Measurements from ENCODE around the gene BMP6. TPM values are rescaled to one million over a fixed set of nuclear protein-coding genes. Genes with fewer than 3 reads are reported as not detected.
"Not testable (repeated sequence)": the region's sequence is repeated elsewhere in the genome, so short reads cannot be mapped to it uniquely, and the experiment has no call there.

Gene BMP6
- total RNA-seq, 1 experiment from 2014 or later, result 0.82 TPM

DNA sequence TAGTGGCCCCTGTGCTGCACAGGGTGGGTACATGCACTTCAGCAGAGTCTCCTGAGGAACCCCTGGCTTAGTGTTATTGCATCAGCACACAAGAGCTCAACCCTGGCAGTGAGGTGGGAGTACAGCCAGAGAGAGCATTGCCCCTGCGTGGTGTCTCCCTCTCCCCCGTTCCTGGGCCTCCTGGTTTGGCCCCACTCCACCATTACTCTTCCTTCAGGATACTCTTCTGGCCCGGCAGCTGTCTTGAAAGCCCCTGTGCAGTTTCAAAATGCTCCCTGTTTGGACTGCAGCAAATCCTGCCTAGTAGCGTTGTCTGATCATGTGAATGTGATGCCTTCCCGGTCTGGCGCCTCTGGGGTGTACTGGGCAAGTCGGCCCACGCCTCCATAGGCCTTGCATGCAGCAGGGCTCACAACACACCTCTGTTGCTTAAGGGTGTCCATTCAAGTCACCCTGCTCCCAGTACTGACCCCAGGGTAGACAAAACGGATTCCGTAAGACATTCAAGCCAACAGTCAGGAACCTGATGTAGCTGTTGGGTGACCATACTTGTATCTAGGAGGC, 152.6 kb downstream of the BMP6 start:
- DNase-seq, result no peak
- Histone ChIP-seq H3K36me3 (peaks cover 28% of the 10 kb centered on the region), H3K27me3 (no peaks in the 10 kb centered on the region), H3K4me3 (no peak overlapping the region), H3K9me3 (no peaks in the 10 kb centered on the region)

DNA sequence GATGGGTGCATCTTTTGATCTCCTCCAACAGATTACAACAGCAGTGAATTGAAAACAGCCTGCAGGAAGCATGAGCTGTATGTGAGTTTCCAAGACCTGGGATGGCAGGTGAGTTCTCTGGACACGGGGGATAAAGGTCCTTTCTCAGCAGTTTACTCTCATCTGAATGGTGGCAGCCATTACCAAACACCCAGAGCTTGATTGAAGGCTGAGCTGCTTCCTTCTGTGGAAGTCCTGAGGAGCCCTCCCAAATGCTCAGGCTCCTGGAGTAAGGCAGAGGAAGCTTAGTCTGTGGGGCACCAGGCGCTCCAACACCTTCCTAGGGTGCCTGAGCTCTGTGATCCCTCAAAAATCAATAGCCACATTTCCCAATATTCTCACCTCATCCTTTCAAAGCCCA, 153.1 kb downstream of the BMP6 start:
- DNase-seq, result no peak
- H3K4me3 ChIP-seq, result no peak overlapping the region
- peaks cover 34% of the 10 kb centered on the region for H3K36me3 ChIP-seq
- H3K27me3 ChIP-seq, result no peaks in the 10 kb centered on the region
- H3K9me3 ChIP-seq, result no peaks in the 10 kb centered on the region

DNA sequence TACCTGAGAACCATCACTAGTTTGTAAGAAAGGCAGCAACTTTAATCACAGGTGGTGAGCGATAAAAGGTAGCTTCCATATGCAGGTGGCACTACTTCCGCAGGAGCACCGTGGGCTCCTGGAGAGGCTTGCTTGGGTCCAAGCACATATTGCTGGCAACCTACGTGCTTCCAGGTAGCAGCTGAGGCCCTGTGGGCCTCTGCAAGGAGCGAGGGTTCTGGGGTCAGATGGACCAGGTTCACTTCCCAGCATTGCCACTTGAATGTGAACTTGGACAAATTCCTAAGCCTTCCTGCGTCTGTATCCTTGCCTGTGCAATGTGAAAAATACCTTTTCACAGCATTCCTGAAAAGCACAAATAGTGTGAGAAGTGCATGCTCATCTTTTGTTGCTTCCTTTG, 153.7 kb downstream of the BMP6 start:
- no peaks in the 10 kb centered on the region for H3K27me3 ChIP-seq
- H3K9me3 ChIP-seq, result no peaks in the 10 kb centered on the region
- H3K4me3 ChIP-seq, result no peak overlapping the region
- no peak for DNase-seq
- H3K36me3 ChIP-seq, result peaks cover 39% of the 10 kb centered on the region

DNA sequence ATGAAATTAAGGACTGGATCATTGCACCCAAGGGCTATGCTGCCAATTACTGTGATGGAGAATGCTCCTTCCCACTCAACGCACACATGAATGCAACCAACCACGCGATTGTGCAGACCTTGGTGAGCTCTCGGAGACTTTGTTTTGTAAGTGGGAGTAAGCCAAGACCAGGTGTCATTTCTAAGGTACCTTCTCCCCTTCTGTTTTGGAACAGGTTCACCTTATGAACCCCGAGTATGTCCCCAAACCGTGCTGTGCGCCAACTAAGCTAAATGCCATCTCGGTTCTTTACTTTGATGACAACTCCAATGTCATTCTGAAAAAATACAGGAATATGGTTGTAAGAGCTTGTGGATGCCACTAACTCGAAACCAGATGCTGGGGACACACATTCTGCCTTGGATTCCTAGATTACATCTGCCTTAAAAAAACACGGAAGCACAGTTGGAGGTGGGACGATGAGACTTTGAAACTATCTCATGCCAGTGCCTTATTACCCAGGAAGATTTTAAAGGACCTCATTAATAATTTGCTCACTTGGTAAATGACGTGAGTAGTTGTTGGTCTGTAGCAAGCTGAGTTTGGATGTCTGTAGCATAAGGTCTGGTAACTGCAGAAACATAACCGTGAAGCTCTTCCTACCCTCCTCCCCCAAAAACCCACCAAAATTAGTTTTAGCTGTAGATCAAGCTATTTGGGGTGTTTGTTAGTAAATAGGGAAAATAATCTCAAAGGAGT, 154.2 kb downstream of the BMP6 start:
- Histone ChIP-seq H3K9me3 (no peaks in the 10 kb centered on the region), H3K27me3 (no peaks in the 10 kb centered on the region), H3K36me3 (peaks cover 45% of the 10 kb centered on the region), H3K4me3 (no peak overlapping the region)
- DNase-seq, result no peak

DNA sequence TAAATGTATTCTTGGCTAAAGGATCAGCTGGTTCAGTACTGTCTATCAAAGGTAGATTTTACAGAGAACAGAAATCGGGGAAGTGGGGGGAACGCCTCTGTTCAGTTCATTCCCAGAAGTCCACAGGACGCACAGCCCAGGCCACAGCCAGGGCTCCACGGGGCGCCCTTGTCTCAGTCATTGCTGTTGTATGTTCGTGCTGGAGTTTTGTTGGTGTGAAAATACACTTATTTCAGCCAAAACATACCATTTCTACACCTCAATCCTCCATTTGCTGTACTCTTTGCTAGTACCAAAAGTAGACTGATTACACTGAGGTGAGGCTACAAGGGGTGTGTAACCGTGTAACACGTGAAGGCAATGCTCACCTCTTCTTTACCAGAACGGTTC, 154.8 kb downstream of the BMP6 start:
- DNase-seq, result no peak
- peaks cover 51% of the 10 kb centered on the region for H3K36me3 ChIP-seq
- H3K9me3 ChIP-seq, result no peaks in the 10 kb centered on the region

DNA sequence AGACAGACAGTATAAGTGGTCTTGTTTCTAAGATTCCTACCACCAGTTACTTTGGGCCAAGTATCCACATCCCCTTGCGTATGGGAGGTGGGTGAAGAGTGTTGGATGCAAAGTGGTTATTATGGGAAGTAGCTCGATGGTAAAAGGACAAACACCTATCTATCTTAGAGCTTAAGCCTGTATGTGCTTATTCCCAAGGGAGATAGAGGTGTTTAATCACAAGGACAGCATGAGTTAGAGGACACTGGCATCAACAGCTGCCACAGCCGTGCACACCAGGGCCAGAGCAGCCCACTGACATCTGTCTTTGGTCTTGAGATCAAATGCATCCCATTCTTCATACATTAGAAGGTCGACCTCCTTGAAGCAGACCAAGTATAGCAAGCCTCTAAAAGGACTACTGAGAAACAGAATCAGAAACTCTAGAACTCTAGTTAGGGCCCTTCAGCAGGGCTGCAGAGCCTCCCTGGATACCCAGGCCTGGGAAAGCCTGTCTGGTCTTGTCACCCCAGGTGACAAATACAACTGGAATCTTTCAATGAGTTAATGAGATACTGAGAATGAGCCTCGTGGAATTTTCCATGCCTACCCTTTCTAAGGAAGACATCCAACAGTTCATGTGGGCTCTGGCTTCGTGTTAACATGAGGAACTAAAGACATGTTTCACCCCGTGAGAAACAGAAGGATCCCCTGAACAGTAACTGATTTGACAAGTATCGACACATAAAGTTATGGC, 156.0 kb downstream of the BMP6 start:
- no peak for DNase-seq
- Histone ChIP-seq H3K36me3 (peaks cover 61% of the 10 kb centered on the region), H3K4me3 (no peak overlapping the region), H3K9me3 (no peaks in the 10 kb centered on the region), H3K27me3 (no peaks in the 10 kb centered on the region)

More for the DNA sequence above, 154.8 kb downstream of the BMP6 start:
- no peaks in the 10 kb centered on the region for H3K27me3 ChIP-seq
- H3K4me3 ChIP-seq, result no peak overlapping the region

DNA sequence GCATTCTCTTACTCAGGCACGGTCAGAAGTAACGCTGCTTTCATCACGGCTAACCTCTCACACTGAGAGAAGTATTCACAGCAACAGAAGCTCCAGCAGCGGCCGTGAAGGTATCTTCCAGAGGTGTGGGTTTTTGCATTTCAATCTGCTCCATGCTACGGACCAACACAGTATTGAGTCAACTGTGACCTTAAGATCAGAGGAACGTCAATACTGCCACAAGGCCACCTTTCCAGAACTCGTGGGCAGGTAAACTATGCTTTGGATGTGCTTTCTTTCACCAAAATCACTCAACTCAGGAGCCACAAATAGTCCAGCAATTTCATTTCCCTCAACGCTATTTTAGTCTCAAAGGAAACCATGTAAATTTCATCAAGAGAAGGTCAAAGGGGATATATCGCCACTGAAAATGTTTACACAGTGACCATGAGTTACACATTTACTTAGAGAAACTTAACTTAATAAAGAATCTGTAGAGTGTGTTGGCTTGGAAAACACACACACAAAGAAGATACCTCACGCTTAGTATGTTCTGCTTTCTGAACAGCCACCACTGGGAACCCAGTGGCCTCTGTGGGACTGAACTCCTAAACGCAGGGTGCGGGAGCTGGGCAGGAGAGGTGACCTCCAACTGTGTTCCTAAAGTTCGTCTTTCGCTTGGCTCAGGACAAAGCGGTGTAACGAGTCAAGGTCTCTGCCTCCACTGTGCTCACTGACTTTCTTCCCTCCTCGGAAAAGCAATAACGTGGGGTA, 156.8 kb downstream of the BMP6 start:
- Histone ChIP-seq H3K4me3 (no peak overlapping the region), H3K36me3 (peaks cover 69% of the 10 kb centered on the region)
- no peak for DNase-seq

DNA sequence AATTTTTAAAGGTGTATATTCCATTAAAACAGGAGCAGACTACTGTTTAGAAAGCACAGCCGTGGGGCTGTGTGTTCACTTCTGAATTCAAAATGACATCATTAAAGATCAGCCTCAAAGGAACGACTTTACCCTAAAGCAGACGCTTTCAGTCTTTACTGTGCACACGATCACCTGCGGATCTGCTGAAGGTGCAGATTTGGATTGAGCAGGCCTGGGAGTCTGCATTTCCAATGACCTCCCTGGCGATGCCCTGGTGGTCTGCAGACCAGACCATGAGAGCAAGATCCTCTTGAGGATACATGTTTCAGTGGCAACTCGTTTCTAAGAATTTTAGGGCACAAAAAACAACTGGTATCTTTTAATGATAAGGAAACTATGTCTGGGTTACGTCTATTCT, 157.5 kb downstream of the BMP6 start:
- H3K4me3 ChIP-seq, result no peak overlapping the region
- H3K36me3 ChIP-seq, result peaks cover 75% of the 10 kb centered on the region
- no peaks in the 10 kb centered on the region for H3K27me3 ChIP-seq
- no peaks in the 10 kb centered on the region for H3K9me3 ChIP-seq
- DNase-seq, result no peak

More for the DNA sequence above, 156.8 kb downstream of the BMP6 start:
- H3K9me3 ChIP-seq, result no peaks in the 10 kb centered on the region
- H3K27me3 ChIP-seq, result no peaks in the 10 kb centered on the region

DNA sequence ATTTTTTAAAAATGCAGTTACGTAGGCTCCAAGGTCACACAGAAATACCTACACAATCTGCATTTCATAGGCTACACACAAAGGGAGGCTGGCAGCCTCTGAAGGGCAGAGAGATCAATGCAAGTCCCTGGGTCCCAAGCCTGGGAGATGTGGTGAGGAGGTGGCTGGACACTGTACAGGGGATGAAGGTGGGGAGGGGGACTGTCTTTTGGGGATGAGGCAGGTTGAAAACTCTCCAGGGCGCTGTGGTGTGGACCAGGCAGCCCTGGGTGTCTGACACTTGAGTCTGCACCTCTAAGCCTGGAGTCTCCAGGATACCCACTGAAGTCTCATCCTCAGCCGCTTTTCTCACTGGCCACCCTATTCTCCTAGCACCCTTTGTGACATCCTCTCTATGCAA, 160.2 kb downstream of the BMP6 start:
- Histone ChIP-seq H3K9me3 (no peaks in the 10 kb centered on the region), H3K4me3 (no peak overlapping the region), H3K27me3 (no peaks in the 10 kb centered on the region), H3K36me3 (peaks cover 96% of the 10 kb centered on the region)
- no peak for DNase-seq

DNA sequence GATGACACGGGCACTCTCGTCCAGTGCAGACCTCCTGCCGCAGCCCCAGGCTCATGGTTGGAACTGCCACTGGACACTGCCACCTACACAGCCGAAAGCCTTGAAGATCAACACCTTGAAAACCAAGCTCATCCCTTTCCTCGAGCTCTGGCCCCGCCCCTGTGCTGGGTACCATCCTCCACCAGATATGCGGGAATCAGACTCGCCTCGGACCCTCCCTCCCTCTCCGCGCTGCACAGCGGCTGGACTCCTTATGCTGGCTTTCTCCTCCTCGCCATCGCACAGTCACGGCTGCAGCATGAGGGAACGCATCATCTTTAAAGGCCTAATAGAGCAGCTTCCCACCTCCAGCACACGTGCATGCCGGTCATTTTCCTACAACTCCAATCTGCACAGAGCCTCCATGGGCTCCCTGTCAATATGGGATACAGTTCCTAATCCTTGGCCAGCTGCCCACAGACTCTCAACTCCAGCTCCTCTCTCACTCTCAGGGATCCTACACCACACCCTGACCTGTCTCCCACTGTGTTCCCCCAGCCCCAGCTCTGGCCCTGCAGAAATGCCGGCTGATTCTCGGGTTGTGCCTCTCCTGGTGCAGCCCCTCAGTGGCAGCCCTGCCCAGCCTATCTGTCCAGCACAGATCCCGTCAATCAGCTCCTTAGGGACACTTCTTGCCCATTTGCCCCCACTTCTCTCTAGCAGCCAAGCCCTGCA, 161.5 kb downstream of the BMP6 start:
- no peak for DNase-seq
- Histone ChIP-seq H3K4me3 (no peak overlapping the region), H3K9me3 (no peaks in the 10 kb centered on the region), H3K36me3 (peaks cover 96% of the 10 kb centered on the region), H3K27me3 (no peaks in the 10 kb centered on the region)

DNA sequence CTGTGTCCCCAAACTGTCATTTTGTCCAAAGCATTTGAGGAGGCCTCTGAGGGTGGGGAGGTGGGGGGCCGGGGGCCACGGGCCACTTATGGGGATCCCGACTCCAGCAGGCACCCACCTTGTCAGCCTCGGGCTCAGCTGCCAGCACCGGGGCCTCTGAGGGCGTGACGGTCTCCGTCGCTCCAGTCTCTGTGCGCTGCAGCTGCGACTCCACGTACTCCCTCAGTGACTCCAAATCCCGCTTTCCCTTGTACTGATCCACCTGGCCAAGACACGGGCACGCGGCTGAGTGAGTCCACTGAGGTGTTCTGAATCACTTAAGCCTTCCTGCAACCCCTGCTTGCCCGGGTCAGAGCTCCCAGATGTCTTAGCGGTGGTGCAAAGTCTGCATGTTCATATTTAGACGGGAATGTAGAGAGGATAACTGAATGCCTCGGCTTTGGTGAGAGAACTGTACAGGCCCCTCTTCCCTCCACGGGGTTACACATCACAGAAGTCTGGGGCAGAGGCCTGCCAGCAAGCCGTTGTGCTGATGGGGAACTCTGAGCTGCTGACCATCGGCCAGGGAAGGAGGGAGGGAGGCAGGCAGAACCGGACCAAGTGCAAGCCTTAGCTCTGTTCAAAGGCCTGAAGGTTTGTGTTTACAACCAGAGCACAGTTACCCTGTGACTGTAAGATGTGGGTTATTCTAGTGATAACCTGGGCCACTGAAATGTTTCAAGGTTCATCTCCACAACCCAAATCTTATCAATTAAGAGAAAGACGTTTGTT, 162.9 kb downstream of the BMP6 start:
- Histone ChIP-seq H3K4me3 (no peak overlapping the region), H3K27me3 (no peaks in the 10 kb centered on the region), H3K9me3 (no peaks in the 10 kb centered on the region), H3K36me3 (peaks cover 96% of the 10 kb centered on the region)
- no peak for DNase-seq

DNA sequence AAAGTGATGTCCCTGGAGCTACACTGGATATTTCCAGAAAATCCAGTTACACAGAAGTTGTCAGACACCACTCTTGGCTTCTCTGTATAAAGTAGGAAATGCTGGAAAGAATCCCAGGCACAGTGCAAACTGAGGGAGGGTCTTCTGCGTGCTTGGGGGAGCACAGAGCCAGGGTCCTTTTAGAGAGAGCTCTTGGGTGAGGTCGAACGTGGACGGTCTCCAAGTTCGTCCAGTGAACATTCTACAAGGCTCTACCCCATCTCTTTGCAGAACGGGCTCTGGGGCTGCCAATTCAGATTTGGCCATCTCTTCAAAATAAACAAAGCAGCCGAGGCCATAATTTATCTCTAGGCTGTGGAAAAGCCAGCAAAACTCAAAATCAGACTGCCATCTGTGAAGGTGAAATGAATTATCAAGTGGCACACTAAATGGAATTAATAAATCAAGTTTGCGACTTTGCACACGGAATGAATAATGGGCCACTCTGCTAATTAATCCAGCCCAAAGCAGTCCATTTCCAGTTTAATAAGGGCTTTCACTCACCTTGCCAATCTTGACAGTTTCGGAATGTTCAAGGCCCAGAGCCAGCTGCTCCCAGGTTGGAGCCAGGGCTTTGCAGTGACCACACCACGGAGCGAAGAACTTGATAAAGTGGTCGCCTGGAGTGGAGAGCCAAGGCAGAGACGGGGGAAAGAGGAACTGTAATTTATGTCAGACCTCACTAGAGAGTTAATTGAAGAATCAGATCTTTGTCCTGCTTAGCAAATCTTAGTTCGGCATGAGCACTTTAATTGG, 165.4 kb downstream of the BMP6 start:
- no peaks in the 10 kb centered on the region for H3K27me3 ChIP-seq
- no peak for DNase-seq
- peaks cover 97% of the 10 kb centered on the region for H3K36me3 ChIP-seq
- H3K4me3 ChIP-seq, result no peak overlapping the region
- H3K9me3 ChIP-seq, result no peaks in the 10 kb centered on the region

DNA sequence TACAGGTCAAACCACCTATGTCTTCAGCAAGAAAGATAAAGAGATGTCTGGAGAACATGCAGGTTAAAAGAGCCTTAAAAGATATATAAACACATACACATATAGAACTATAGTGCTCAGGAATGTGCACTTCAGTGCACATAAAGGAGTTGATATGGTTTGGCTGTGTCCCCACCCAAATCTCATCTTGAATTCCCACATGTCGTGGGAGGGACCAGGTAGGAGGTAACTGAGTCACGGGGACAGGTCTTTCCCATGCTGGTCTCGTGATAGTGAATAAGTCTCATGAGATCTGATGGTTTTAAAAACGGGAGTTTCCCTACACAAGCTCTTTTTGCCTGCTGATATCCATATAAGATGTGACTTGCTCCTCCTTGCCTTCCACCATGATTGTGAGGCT, 166.5 kb downstream of the BMP6 start:
- not testable (repeated sequence) for H3K27me3 ChIP-seq, H3K9me3 ChIP-seq, DNase-seq, H3K4me3 ChIP-seq
- H3K36me3 ChIP-seq, result peaks cover 97% of the 10 kb centered on the region

DNA sequence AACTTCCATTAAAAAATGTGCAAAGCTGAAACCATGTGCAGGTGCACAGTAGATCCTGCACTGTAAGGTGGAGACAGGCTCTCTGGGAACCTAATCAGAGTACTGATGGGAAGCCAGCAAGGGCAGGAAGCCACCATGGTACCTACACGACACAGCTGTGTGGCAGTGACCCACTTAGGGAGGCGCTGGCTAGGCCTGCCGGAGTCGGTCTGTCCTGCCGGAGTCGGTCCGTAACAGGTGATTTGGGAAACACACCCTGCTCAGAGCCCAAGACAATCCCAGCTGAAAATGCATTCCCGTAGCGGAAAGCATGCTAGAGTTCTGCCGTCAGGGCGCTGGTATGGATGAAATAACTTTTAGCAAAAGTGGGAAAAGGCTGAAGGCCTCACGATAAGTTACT, 167.4 kb downstream of the BMP6 start:
- Histone ChIP-seq H3K27me3 (no peaks in the 10 kb centered on the region), H3K36me3 (peaks cover 97% of the 10 kb centered on the region), H3K9me3 (no peaks in the 10 kb centered on the region), H3K4me3 (no peak overlapping the region)
- no peak for DNase-seq
